Liver (tissue), 9 donors: Measurements from ENCODE around the gene LRMDA. TPM values are rescaled to one million over a fixed set of nuclear protein-coding genes. Genes with fewer than 3 reads are reported as not detected.
A peak's percentile ranks its signal among the peaks of the same experiment; 100 is the strongest.

Experiments used
- DNase-seq: peaks from one replicate; pipeline ENCODE4 v3.0.0-alpha.2; 2017; ENCODE audit warnings: low spot score
- H3K27ac ChIP-seq, 2 donors: one replicate each; pipeline ENCODE4 v1.7.0; 2013; ENCODE audit warnings: inconsistent platforms in 2 of 2, low read length in 2 of 2, control low read depth in 1 of 2, low read depth in 1 of 2, mild to moderate bottlenecking in 1 of 2
- H3K27me3 ChIP-seq, 4 donors: one replicate each; pipeline versions ENCODE4 v1.6.1 to v1.7.0; 2013; ENCODE audit warnings: low read length in 3 of 4, inconsistent platforms in 1 of 4, mild to moderate bottlenecking in 1 of 4, moderate library complexity in 1 of 4; ENCODE audit not compliant: control insufficient read depth in 4 of 4, insufficient read depth in 4 of 4
- H3K36me3 ChIP-seq, 4 donors: one replicate each; pipeline versions ENCODE4 v1.6.1 to v1.7.0; 2013; ENCODE audit warnings: low read length in 3 of 4, mild to moderate bottlenecking in 3 of 4, low read depth in 1 of 4, moderate library complexity in 1 of 4; ENCODE audit not compliant: control insufficient read depth in 4 of 4, insufficient read depth in 3 of 4
- H3K4me1 ChIP-seq, 4 donors: one replicate each; pipeline versions ENCODE4 v1.6.1 to v1.7.0; 2013; ENCODE audit warnings: low read length in 3 of 4, mild to moderate bottlenecking in 3 of 4, moderate library complexity in 1 of 4; ENCODE audit not compliant: control insufficient read depth in 4 of 4, insufficient read depth in 4 of 4
- H3K4me3 ChIP-seq, 3 donors: one replicate each; pipeline versions ENCODE4 v1.6.1 to v1.7.0; 2013; ENCODE audit warnings: low read length in 3 of 3, control low read depth in 1 of 3, low read depth in 1 of 3, mild to moderate bottlenecking in 1 of 3
- H3K9ac ChIP-seq, 2 donors: one replicate each; pipeline ENCODE4 v1.7.0; 2013; ENCODE audit warnings: low read length in 2 of 2, mild to moderate bottlenecking in 2 of 2, moderate library complexity in 2 of 2, control low read depth in 1 of 2, low read depth in 1 of 2
- H3K9me3 ChIP-seq, 4 donors: one replicate each; pipeline versions ENCODE4 v1.6.1 to v1.7.0; 2013; ENCODE audit warnings: low read length in 3 of 4; ENCODE audit not compliant: control insufficient read depth in 4 of 4
- EGR1 ChIP-seq, 2 donors: IDR thresholded peaks; 2 replicates each; pipeline ENCODE4 v1.6.1; 2016 to 2018; ENCODE audit warnings: antibody characterized with exemption in 2 of 2, low read depth in 2 of 2
- FOXA1 ChIP-seq: IDR thresholded peaks from 2 replicates; pipeline ENCODE4 v1.6.1; 2016; ENCODE audit warnings: antibody characterized with exemption
- GABPA ChIP-seq, 2 donors: IDR thresholded peaks in 1 of 2; conservative IDR thresholded peaks in 1 of 2; 2 replicates each; pipeline ENCODE4 v1.6.1; 2016; ENCODE audit warnings: antibody characterized with exemption in 2 of 2, mild to moderate bottlenecking in 1 of 2, moderate library complexity in 1 of 2
- HNF4A ChIP-seq, 2 donors: conservative IDR thresholded peaks; 2 replicates each; pipeline ENCODE4 v1.6.1; 2016; ENCODE audit warnings: antibody characterized with exemption in 2 of 2, mild to moderate bottlenecking in 2 of 2
- HNF4G ChIP-seq: IDR thresholded peaks from 2 replicates; pipeline ENCODE4 v1.6.1; 2016; ENCODE audit warnings: antibody characterized with exemption
- JUND ChIP-seq, 2 donors: IDR thresholded peaks; 2 replicates each; pipeline ENCODE4 v1.6.1; 2016; ENCODE audit warnings: antibody characterized with exemption in 2 of 2
- NR2F2 ChIP-seq: IDR thresholded peaks from 2 replicates; pipeline ENCODE4 v1.6.1; 2016; ENCODE audit warnings: antibody characterized with exemption
- RXRA ChIP-seq, 2 donors: IDR thresholded peaks; 2 replicates each; pipeline ENCODE4 v1.6.1; 2017 to 2018; ENCODE audit warnings: antibody characterized with exemption in 2 of 2, mild to moderate bottlenecking in 1 of 2
- SP1 ChIP-seq: IDR thresholded peaks from 2 replicates; pipeline ENCODE4 v1.6.1; 2018; ENCODE audit warnings: antibody characterized with exemption, mild to moderate bottlenecking
- YY1 ChIP-seq: IDR thresholded peaks from 2 replicates; pipeline ENCODE4 v1.6.1; 2016; ENCODE audit warnings: antibody characterized with exemption, mild to moderate bottlenecking
- WGBS: extraction: QIAGEN DNeasy Blood & Tissue Kit; methylation state at CpG from one replicate; pipeline ENCODE4 v1.1.7; 2013; 5-methylcytosine and 5-hydroxymethylcytosine counted together
- polyA plus RNA-seq, 2 donors: library from polyadenylated mRNA; stranded (reverse) in 1 of 2; unstranded in 1 of 2; fragments of 200-250 nt in 1 of 2; fragments of >200 nt in 1 of 2; fragmentation: Nextera tagmentation in 1 of 2; extraction: Ambion mirVana in 1 of 2; gene quantifications; one replicate each; pipeline versions ENCODE4 v1.2.1 to v1.2.3, GENCODE V29; 2013 to 2015
- total RNA-seq, 2 donors: library from RNA; depleted of rRNA; stranded (reverse); fragments of >200 nt; gene quantifications; one replicate each; pipeline ENCODE4 v1.2.3, GENCODE V29; 2014
- TF ChIP-seq, protein P1 (sequence below): fragments of 150-350 bp; IDR thresholded peaks from 2 replicates; pipeline ENCODE4 v1.5.1; 2017; ENCODE audit warnings: improper control_type of control experiment, low read depth, low read length; ENCODE audit not compliant: missing input control
- TF ChIP-seq, protein P2 (sequence below): IDR thresholded peaks from 2 replicates; pipeline ENCODE4 v1.6.1; 2016; ENCODE audit warnings: antibody characterized with exemption, mild to moderate bottlenecking
- TF ChIP-seq, protein P3 (sequence below): IDR thresholded peaks from 2 replicates; pipeline ENCODE4 v1.6.1; 2016; ENCODE audit warnings: antibody characterized with exemption
- TF ChIP-seq, protein P4 (sequence below): IDR thresholded peaks from 2 replicates; pipeline ENCODE4 v1.6.1; 2016; ENCODE audit warnings: antibody characterized with exemption
- TF ChIP-seq, protein P5 (sequence below): IDR thresholded peaks from 2 replicates; pipeline ENCODE4 v1.6.1; 2016; ENCODE audit warnings: antibody characterized with exemption
- donor health status: healthy.
- donor health status: healthy.
- donor health status: healthy.
- donor health status: healthy.
- donor health status: healthy.

Gene LRMDA
- total and polyA plus RNA-seq, 4 donors: 7.9 to 15.8 (median 11.3) TPM

DNA sequence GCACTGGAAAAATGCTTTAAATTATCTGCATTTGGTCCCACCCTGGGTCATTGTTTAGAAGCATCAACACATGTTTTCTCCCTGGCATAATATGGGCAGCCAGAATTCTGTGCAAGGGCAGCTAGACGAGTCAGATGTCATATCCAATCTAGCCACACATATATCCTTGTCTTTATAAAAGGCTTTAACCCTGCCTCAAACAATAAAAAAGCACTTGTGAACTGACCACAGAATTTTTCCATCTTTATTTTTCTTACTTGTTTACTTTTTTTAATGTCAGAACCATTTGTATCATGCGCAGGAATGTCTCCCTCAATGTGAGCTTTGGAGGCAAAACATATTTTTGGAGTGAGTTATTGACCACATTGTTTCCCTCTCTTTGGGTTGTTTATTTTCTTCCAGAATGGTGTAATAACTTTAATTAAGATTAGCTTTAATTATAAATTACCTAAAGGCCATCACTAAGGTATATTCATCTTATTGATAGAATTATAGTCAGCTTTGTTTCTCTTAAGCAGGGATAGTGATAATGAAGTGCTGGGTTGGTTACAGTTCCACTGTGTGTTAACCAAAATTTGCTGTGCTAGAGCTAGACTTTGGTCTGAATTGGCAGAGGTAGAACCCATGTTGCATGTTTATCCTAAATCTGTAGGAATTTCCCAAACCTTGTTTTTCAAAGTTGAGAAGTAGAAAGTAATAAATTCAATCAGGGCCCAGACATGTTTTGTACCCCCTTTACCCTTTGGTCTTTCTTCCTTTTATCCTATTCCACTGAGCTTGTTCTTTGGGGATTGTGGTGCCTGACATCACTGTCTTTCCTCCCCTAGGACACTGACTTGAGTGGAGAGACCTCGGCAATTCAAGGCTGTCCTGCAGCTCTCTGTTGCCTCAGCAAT, 1127.8 kb downstream of the LRMDA start:
- H3K9me3 ChIP-seq: no peaks in the 10 kb centered on the region
- H3K27ac ChIP-seq: no peak overlapping the region
- no peak overlapping the region for H3K9ac ChIP-seq
- H3K27me3 ChIP-seq: no peaks in the 10 kb centered on the region
- H3K4me3 ChIP-seq: no peak overlapping the region
- H3K36me3 ChIP-seq: no peaks in the 10 kb centered on the region
- DNase-seq: no peak
- 70% methylated on average over 3 of the region's 3 CpGs for WGBS
- TF ChIP-seq SP1 (no peak), GABPA (IDR thresholded peaks at IDR 0.05 in 1 of 2, conservative IDR thresholded peaks at IDR 0.05 in 1 of 2) (no peak), FOXA1 (no peak), RXRA (IDR thresholded peaks at IDR 0.05) (no peak), HNF4A (conservative IDR thresholded peaks at IDR 0.05) (peak in 1 of 2 donors; percentile 23), JUND (IDR thresholded peaks at IDR 0.05) (no peak)
- TF ChIP-seq, protein P1, sequence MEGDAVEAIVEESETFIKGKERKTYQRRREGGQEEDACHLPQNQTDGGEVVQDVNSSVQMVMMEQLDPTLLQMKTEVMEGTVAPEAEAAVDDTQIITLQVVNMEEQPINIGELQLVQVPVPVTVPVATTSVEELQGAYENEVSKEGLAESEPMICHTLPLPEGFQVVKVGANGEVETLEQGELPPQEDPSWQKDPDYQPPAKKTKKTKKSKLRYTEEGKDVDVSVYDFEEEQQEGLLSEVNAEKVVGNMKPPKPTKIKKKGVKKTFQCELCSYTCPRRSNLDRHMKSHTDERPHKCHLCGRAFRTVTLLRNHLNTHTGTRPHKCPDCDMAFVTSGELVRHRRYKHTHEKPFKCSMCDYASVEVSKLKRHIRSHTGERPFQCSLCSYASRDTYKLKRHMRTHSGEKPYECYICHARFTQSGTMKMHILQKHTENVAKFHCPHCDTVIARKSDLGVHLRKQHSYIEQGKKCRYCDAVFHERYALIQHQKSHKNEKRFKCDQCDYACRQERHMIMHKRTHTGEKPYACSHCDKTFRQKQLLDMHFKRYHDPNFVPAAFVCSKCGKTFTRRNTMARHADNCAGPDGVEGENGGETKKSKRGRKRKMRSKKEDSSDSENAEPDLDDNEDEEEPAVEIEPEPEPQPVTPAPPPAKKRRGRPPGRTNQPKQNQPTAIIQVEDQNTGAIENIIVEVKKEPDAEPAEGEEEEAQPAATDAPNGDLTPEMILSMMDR: no peak
- peaks cover 0 to 15% (median 12%) of the 10 kb centered on the region in 4 donors for H3K4me1 ChIP-seq

DNA sequence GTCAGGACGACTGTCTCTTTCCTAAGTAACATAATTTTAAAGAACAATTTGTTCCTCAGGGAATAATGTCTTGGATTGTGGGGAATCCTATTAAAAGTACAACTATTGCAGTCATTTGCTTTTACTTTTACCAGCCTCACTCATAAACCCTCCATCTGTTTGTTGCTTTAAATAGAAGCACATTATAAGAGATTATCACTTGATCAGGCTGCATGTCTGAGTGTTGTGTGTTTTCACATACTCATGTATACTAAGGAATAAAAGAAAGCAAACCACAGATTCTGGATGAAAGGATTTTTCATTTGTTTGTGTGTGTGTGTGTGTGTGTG, 1128.4 kb downstream of the LRMDA start:
- Histone ChIP-seq H3K27ac (no peak overlapping the region), H3K36me3 (no peaks in the 10 kb centered on the region), H3K4me3 (no peak overlapping the region), H3K4me1 (peaks cover 0 to 15% (median 12%) of the 10 kb centered on the region in 4 donors), H3K27me3 (no peaks in the 10 kb centered on the region), H3K9ac (no peak overlapping the region), H3K9me3 (no peaks in the 10 kb centered on the region)
- WGBS: 87% methylated on average over 1 of the region's 1 CpG
- no peak for DNase-seq
- TF ChIP-seq JUND (IDR thresholded peaks at IDR 0.05): no peak
- TF ChIP-seq, protein P2, sequence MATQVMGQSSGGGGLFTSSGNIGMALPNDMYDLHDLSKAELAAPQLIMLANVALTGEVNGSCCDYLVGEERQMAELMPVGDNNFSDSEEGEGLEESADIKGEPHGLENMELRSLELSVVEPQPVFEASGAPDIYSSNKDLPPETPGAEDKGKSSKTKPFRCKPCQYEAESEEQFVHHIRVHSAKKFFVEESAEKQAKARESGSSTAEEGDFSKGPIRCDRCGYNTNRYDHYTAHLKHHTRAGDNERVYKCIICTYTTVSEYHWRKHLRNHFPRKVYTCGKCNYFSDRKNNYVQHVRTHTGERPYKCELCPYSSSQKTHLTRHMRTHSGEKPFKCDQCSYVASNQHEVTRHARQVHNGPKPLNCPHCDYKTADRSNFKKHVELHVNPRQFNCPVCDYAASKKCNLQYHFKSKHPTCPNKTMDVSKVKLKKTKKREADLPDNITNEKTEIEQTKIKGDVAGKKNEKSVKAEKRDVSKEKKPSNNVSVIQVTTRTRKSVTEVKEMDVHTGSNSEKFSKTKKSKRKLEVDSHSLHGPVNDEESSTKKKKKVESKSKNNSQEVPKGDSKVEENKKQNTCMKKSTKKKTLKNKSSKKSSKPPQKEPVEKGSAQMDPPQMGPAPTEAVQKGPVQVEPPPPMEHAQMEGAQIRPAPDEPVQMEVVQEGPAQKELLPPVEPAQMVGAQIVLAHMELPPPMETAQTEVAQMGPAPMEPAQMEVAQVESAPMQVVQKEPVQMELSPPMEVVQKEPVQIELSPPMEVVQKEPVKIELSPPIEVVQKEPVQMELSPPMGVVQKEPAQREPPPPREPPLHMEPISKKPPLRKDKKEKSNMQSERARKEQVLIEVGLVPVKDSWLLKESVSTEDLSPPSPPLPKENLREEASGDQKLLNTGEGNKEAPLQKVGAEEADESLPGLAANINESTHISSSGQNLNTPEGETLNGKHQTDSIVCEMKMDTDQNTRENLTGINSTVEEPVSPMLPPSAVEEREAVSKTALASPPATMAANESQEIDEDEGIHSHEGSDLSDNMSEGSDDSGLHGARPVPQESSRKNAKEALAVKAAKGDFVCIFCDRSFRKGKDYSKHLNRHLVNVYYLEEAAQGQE: no peak
- TF ChIP-seq EGR1 (IDR thresholded peaks at IDR 0.05; ENCODE audit: low read depth in 2 of 2): no peak

DNA sequence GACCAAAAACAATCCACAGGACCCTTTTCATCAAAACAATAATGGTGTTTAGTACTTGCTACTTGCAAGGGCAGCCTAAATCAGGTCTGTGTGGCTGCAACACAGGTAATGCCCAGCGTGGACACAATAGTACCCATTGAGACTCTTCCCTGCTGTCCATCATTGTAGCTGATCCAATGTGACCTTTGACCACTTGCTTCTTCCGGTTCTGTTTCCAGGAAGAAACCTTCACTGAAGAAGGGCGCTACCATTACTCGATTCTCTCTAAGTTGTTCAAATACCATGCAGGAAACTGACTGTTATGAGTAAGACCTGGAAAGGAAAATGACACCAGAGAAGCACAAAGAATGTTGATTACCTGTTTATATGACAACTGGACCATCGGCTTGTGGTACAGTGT, 1128.9 kb downstream of the LRMDA start:
- H3K9ac ChIP-seq: no peak overlapping the region
- H3K36me3 ChIP-seq: no peaks in the 10 kb centered on the region
- peaks cover 0 to 15% (median 12%) of the 10 kb centered on the region in 4 donors for H3K4me1 ChIP-seq
- WGBS: 95% methylated on average over 5 of the region's 5 CpGs
- no peaks in the 10 kb centered on the region for H3K27me3 ChIP-seq
- H3K27ac ChIP-seq: no peak overlapping the region
- no peak for DNase-seq
- H3K4me3 ChIP-seq: no peak overlapping the region
- no peaks in the 10 kb centered on the region for H3K9me3 ChIP-seq
- TF ChIP-seq, protein P3, sequence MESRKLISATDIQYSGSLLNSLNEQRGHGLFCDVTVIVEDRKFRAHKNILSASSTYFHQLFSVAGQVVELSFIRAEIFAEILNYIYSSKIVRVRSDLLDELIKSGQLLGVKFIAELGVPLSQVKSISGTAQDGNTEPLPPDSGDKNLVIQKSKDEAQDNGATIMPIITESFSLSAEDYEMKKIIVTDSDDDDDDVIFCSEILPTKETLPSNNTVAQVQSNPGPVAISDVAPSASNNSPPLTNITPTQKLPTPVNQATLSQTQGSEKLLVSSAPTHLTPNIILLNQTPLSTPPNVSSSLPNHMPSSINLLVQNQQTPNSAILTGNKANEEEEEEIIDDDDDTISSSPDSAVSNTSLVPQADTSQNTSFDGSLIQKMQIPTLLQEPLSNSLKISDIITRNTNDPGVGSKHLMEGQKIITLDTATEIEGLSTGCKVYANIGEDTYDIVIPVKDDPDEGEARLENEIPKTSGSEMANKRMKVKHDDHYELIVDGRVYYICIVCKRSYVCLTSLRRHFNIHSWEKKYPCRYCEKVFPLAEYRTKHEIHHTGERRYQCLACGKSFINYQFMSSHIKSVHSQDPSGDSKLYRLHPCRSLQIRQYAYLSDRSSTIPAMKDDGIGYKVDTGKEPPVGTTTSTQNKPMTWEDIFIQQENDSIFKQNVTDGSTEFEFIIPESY: no peak
- TF ChIP-seq FOXA1: no peak
- TF ChIP-seq, protein P4, sequence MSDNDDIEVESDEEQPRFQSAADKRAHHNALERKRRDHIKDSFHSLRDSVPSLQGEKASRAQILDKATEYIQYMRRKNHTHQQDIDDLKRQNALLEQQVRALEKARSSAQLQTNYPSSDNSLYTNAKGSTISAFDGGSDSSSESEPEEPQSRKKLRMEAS: no peak
- no peak for TF ChIP-seq EGR1 (IDR thresholded peaks at IDR 0.05; ENCODE audit: low read depth in 2 of 2)
- TF ChIP-seq, protein P5, sequence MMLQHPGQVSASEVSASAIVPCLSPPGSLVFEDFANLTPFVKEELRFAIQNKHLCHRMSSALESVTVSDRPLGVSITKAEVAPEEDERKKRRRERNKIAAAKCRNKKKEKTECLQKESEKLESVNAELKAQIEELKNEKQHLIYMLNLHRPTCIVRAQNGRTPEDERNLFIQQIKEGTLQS: no peak
- no peak for TF ChIP-seq YY1
- TF ChIP-seq, protein P2: no peak
- TF ChIP-seq HNF4G: no peak
- no peak for TF ChIP-seq NR2F2
